Liver (tissue), 9 donors: Measurements from ENCODE around the gene ZFYVE28. TPM values are rescaled to one million over a fixed set of nuclear protein-coding genes. Genes with fewer than 3 reads are reported as not detected.

Experiments used
- DNase-seq: peaks from one replicate; pipeline ENCODE4 v3.0.0-alpha.2; 2017; ENCODE audit warnings: low spot score
- H3K27ac ChIP-seq, 2 donors: one replicate each; pipeline ENCODE4 v1.7.0; 2013; ENCODE audit warnings: inconsistent platforms in 2 of 2, low read length in 2 of 2, control low read depth in 1 of 2, low read depth in 1 of 2, mild to moderate bottlenecking in 1 of 2
- H3K27me3 ChIP-seq, 4 donors: one replicate each; pipeline versions ENCODE4 v1.6.1 to v1.7.0; 2013; ENCODE audit warnings: low read length in 3 of 4, inconsistent platforms in 1 of 4, mild to moderate bottlenecking in 1 of 4, moderate library complexity in 1 of 4; ENCODE audit not compliant: control insufficient read depth in 4 of 4, insufficient read depth in 4 of 4
- H3K36me3 ChIP-seq, 4 donors: one replicate each; pipeline versions ENCODE4 v1.6.1 to v1.7.0; 2013; ENCODE audit warnings: low read length in 3 of 4, mild to moderate bottlenecking in 3 of 4, low read depth in 1 of 4, moderate library complexity in 1 of 4; ENCODE audit not compliant: control insufficient read depth in 4 of 4, insufficient read depth in 3 of 4
- H3K4me1 ChIP-seq, 4 donors: one replicate each; pipeline versions ENCODE4 v1.6.1 to v1.7.0; 2013; ENCODE audit warnings: low read length in 3 of 4, mild to moderate bottlenecking in 3 of 4, moderate library complexity in 1 of 4; ENCODE audit not compliant: control insufficient read depth in 4 of 4, insufficient read depth in 4 of 4
- H3K4me3 ChIP-seq, 3 donors: one replicate each; pipeline versions ENCODE4 v1.6.1 to v1.7.0; 2013; ENCODE audit warnings: low read length in 3 of 3, control low read depth in 1 of 3, low read depth in 1 of 3, mild to moderate bottlenecking in 1 of 3
- H3K9ac ChIP-seq, 2 donors: one replicate each; pipeline ENCODE4 v1.7.0; 2013; ENCODE audit warnings: low read length in 2 of 2, mild to moderate bottlenecking in 2 of 2, moderate library complexity in 2 of 2, control low read depth in 1 of 2, low read depth in 1 of 2
- H3K9me3 ChIP-seq, 4 donors: one replicate each; pipeline versions ENCODE4 v1.6.1 to v1.7.0; 2013; ENCODE audit warnings: low read length in 3 of 4; ENCODE audit not compliant: control insufficient read depth in 4 of 4
- EGR1 ChIP-seq, 2 donors: IDR thresholded peaks; 2 replicates each; pipeline ENCODE4 v1.6.1; 2016 to 2018; ENCODE audit warnings: antibody characterized with exemption in 2 of 2, low read depth in 2 of 2
- FOXA1 ChIP-seq: IDR thresholded peaks from 2 replicates; pipeline ENCODE4 v1.6.1; 2016; ENCODE audit warnings: antibody characterized with exemption
- FOXA2 ChIP-seq: IDR thresholded peaks from 2 replicates; pipeline ENCODE4 v1.6.1; 2016; ENCODE audit warnings: antibody characterized with exemption
- GABPA ChIP-seq, 2 donors: IDR thresholded peaks in 1 of 2; conservative IDR thresholded peaks in 1 of 2; 2 replicates each; pipeline ENCODE4 v1.6.1; 2016; ENCODE audit warnings: antibody characterized with exemption in 2 of 2, mild to moderate bottlenecking in 1 of 2, moderate library complexity in 1 of 2
- HNF4A ChIP-seq, 2 donors: conservative IDR thresholded peaks; 2 replicates each; pipeline ENCODE4 v1.6.1; 2016; ENCODE audit warnings: antibody characterized with exemption in 2 of 2, mild to moderate bottlenecking in 2 of 2
- HNF4G ChIP-seq: IDR thresholded peaks from 2 replicates; pipeline ENCODE4 v1.6.1; 2016; ENCODE audit warnings: antibody characterized with exemption
- JUND ChIP-seq, 2 donors: IDR thresholded peaks; 2 replicates each; pipeline ENCODE4 v1.6.1; 2016; ENCODE audit warnings: antibody characterized with exemption in 2 of 2
- NR2F2 ChIP-seq: IDR thresholded peaks from 2 replicates; pipeline ENCODE4 v1.6.1; 2016; ENCODE audit warnings: antibody characterized with exemption
- RAD21 ChIP-seq, 2 donors: IDR thresholded peaks; 2 replicates each; pipeline ENCODE4 v1.6.1; 2016; ENCODE audit warnings: antibody characterized with exemption in 2 of 2, mild to moderate bottlenecking in 2 of 2
- RXRA ChIP-seq, 2 donors: IDR thresholded peaks; 2 replicates each; pipeline ENCODE4 v1.6.1; 2017 to 2018; ENCODE audit warnings: antibody characterized with exemption in 2 of 2, mild to moderate bottlenecking in 1 of 2
- TAF1 ChIP-seq: conservative IDR thresholded peaks from 2 replicates; pipeline ENCODE4 v1.6.1; 2016; ENCODE audit warnings: antibody characterized with exemption, mild to moderate bottlenecking
- YY1 ChIP-seq: IDR thresholded peaks from 2 replicates; pipeline ENCODE4 v1.6.1; 2016; ENCODE audit warnings: antibody characterized with exemption, mild to moderate bottlenecking
- WGBS: extraction: QIAGEN DNeasy Blood & Tissue Kit; methylation state at CpG from one replicate; pipeline ENCODE4 v1.1.7; 2013; 5-methylcytosine and 5-hydroxymethylcytosine counted together
- polyA plus RNA-seq, 2 donors: library from polyadenylated mRNA; stranded (reverse) in 1 of 2; unstranded in 1 of 2; fragments of 200-250 nt in 1 of 2; fragments of >200 nt in 1 of 2; fragmentation: Nextera tagmentation in 1 of 2; extraction: Ambion mirVana in 1 of 2; gene quantifications; one replicate each; pipeline versions ENCODE4 v1.2.1 to v1.2.3, GENCODE V29; 2013 to 2015
- total RNA-seq, 2 donors: library from RNA; depleted of rRNA; stranded (reverse); fragments of >200 nt; gene quantifications; one replicate each; pipeline ENCODE4 v1.2.3, GENCODE V29; 2014
- TF ChIP-seq, protein P1 (sequence below): fragments of 150-350 bp; IDR thresholded peaks from 2 replicates; pipeline ENCODE4 v1.5.1; 2017; ENCODE audit warnings: improper control_type of control experiment, low read depth, low read length; ENCODE audit not compliant: missing input control
- TF ChIP-seq, protein P2 (sequence below): IDR thresholded peaks from 2 replicates; pipeline ENCODE4 v1.6.1; 2016; ENCODE audit warnings: antibody characterized with exemption
- TF ChIP-seq, protein P3 (sequence below): IDR thresholded peaks from 2 replicates; pipeline ENCODE4 v1.6.1; 2016; ENCODE audit warnings: antibody characterized with exemption
- TF ChIP-seq, protein P4 (sequence below): IDR thresholded peaks from 2 replicates; pipeline ENCODE4 v1.6.1; 2016; ENCODE audit warnings: antibody characterized with exemption
- donor health status: healthy.
- donor health status: healthy.
- donor health status: healthy.
- donor health status: healthy.
- donor health status: healthy.

Gene ZFYVE28
- total and polyA plus RNA-seq, 4 donors, result 2.0 to 6.1 (median 2.7) TPM

DNA sequence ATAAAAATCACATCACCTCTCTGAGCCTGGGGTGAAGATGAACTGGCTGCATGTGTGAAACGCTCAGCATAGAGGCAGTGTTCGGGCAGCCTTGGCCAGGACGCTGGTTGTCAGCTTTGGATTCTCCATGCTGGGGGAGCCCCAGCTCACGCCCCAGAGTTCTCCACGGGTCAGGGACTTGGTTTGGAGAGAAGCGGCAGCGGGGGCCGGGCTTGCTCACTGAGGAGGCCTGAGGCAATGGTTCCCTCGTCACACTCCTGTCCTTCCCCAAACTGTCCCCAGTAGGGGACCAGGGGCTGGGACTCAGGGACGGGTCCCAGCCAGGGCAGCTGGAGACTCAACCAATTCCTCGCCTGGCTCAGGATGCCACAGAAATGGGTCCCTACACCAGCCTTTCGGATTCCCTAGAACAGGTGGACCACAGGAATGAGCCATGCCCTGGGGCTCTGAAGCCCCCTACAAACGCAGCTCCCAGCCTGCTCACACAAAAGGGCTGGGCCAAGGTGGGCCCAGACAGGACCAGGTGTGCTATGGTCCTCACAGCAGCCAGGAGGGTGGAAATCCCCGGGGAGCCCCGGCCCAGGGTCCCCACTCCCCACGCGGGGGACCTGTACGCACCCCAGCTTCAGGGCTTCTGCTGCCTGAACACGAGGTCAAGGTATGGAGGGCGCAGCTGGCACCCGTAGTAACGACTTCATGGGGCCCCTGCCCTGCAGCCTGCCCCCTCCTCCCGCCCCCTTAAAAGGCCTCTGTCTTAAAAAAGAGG is 157.9 kb downstream of the ZFYVE28 start (continued):
- TF ChIP-seq, protein P1, sequence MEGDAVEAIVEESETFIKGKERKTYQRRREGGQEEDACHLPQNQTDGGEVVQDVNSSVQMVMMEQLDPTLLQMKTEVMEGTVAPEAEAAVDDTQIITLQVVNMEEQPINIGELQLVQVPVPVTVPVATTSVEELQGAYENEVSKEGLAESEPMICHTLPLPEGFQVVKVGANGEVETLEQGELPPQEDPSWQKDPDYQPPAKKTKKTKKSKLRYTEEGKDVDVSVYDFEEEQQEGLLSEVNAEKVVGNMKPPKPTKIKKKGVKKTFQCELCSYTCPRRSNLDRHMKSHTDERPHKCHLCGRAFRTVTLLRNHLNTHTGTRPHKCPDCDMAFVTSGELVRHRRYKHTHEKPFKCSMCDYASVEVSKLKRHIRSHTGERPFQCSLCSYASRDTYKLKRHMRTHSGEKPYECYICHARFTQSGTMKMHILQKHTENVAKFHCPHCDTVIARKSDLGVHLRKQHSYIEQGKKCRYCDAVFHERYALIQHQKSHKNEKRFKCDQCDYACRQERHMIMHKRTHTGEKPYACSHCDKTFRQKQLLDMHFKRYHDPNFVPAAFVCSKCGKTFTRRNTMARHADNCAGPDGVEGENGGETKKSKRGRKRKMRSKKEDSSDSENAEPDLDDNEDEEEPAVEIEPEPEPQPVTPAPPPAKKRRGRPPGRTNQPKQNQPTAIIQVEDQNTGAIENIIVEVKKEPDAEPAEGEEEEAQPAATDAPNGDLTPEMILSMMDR, result no peak
- no peak for TF ChIP-seq RXRA (IDR thresholded peaks at IDR 0.05)

DNA sequence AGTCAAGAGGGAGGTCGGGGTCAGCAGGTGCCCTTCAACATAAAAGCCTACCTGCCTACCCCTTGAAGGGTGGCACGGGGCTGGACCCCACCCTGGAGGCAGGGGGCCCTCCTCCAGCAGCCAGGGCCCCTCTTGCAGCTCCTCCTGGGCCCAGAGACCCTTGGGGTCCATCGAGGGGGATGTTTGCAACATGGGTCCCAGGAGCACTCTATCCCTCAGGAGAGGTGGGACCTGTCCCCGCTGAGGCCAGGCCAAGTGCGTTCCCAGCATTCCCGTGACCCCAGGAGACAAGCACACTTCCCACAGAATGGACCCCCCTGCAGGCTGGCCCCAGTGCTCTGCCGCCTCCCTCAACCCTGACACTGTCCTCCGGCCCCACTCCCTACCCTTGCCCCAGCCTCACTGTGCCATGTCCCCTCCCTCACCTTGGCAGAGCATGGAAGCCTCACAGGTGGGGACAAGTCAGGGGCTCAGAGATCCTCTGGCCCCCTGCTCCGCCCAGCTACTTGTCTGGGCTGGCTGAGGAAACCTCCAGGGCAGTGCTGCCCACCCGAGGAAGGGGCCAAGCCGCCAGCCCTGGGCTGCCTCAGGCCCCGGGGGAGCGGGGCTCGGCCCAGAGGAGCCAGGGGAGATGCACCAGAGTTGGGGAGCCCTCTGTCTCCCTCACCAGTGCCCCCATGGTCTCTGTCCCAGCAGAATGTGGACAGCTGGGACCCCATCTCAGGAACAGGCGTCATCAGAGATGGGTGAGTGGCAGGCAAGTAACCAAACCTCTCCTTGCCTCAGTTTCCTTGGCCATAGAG is 158.7 kb downstream of the ZFYVE28 start:
- H3K4me1 ChIP-seq, result peaks cover 11 to 48% (median 22%) of the 10 kb centered on the region in 4 donors
- no peak overlapping the region for H3K9ac ChIP-seq

DNA sequence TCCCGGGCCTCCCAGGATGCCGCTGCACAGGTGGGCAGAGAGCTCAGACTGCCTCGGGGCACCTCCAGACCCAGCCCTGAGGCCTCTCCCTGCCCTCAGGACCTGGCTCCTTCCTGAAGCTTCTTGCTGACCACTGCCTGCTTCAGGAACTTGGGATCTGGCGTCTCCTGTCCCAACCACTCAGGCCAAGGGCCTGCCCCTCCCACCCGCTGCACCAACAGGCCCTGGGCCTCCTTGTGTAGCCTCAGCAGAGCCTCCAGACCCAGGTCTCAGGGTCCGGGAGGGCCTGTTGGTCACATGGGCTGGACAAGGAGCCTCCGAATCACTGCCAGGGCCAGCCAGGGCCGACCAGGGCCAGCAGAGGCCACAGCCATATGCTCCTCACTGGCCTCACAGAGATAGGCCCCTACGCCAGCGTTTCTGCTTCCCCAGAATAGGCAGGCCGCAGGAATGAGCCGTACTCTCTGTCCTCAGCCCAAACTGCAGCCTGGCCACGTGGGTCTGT is 159.4 kb downstream of the ZFYVE28 start:
- 77% methylated on average over 13 of the region's 13 CpGs for WGBS
- Histone ChIP-seq H3K9me3 (no peaks in the 10 kb centered on the region), H3K36me3 (peaks cover 0 to 13% (median 6%) of the 10 kb centered on the region in 4 donors), H3K4me3 (no peak overlapping the region), H3K27me3 (no peaks in the 10 kb centered on the region), H3K27ac (no peak overlapping the region), H3K4me1 (peaks cover 11 to 48% (median 22%) of the 10 kb centered on the region in 4 donors), H3K9ac (no peak overlapping the region)
- no peak for DNase-seq
- TF ChIP-seq, protein P2, sequence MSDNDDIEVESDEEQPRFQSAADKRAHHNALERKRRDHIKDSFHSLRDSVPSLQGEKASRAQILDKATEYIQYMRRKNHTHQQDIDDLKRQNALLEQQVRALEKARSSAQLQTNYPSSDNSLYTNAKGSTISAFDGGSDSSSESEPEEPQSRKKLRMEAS, result no peak
- TF ChIP-seq EGR1 (IDR thresholded peaks at IDR 0.05; ENCODE audit: low read depth in 2 of 2), result no peak
- no peak for TF ChIP-seq GABPA (IDR thresholded peaks at IDR 0.05 in 1 of 2, conservative IDR thresholded peaks at IDR 0.05 in 1 of 2)
- TF ChIP-seq, protein P3, sequence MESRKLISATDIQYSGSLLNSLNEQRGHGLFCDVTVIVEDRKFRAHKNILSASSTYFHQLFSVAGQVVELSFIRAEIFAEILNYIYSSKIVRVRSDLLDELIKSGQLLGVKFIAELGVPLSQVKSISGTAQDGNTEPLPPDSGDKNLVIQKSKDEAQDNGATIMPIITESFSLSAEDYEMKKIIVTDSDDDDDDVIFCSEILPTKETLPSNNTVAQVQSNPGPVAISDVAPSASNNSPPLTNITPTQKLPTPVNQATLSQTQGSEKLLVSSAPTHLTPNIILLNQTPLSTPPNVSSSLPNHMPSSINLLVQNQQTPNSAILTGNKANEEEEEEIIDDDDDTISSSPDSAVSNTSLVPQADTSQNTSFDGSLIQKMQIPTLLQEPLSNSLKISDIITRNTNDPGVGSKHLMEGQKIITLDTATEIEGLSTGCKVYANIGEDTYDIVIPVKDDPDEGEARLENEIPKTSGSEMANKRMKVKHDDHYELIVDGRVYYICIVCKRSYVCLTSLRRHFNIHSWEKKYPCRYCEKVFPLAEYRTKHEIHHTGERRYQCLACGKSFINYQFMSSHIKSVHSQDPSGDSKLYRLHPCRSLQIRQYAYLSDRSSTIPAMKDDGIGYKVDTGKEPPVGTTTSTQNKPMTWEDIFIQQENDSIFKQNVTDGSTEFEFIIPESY, result no peak
- no peak for TF ChIP-seq FOXA1
- TF ChIP-seq HNF4A (conservative IDR thresholded peaks at IDR 0.05), result no peak
- no peak for TF ChIP-seq RXRA (IDR thresholded peaks at IDR 0.05)
- TF ChIP-seq NR2F2, result no peak
- no peak for TF ChIP-seq HNF4G
- TF ChIP-seq FOXA2, result no peak
- TF ChIP-seq, protein P4, sequence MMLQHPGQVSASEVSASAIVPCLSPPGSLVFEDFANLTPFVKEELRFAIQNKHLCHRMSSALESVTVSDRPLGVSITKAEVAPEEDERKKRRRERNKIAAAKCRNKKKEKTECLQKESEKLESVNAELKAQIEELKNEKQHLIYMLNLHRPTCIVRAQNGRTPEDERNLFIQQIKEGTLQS, result no peak
- no peak for TF ChIP-seq RAD21 (IDR thresholded peaks at IDR 0.05)

More for the DNA sequence above, 158.7 kb downstream of the ZFYVE28 start:
- Histone ChIP-seq H3K4me3 (peak overlapping the region in 1 of 3 donors; percentile 89), H3K27me3 (no peaks in the 10 kb centered on the region), H3K27ac (no peak overlapping the region), H3K36me3 (peaks cover 0 to 8% (median 4%) of the 10 kb centered on the region in 4 donors), H3K9me3 (no peaks in the 10 kb centered on the region)
- no peak for TF ChIP-seq FOXA2
- TF ChIP-seq NR2F2, result no peak
- no peak for TF ChIP-seq GABPA (IDR thresholded peaks at IDR 0.05 in 1 of 2, conservative IDR thresholded peaks at IDR 0.05 in 1 of 2)
- TF ChIP-seq, protein P2, result no peak
- TF ChIP-seq, protein P1, result no peak
- TF ChIP-seq YY1, result no peak
- TF ChIP-seq RAD21 (IDR thresholded peaks at IDR 0.05), result no peak
- TF ChIP-seq TAF1, result no peak
- TF ChIP-seq, protein P4, result no peak
- TF ChIP-seq JUND (IDR thresholded peaks at IDR 0.05), result no peak
- no peak for DNase-seq
- WGBS, result 87% methylated on average over 15 of the region's 15 CpGs
